Measurements from ENCODE around the gene PDX1. TPM values are rescaled to one million over a fixed set of nuclear protein-coding genes. Genes with fewer than 3 reads are reported as not detected.

Gene PDX1
- polyA plus RNA-seq, 1 donor from 2014 or later = not detected

DNA sequence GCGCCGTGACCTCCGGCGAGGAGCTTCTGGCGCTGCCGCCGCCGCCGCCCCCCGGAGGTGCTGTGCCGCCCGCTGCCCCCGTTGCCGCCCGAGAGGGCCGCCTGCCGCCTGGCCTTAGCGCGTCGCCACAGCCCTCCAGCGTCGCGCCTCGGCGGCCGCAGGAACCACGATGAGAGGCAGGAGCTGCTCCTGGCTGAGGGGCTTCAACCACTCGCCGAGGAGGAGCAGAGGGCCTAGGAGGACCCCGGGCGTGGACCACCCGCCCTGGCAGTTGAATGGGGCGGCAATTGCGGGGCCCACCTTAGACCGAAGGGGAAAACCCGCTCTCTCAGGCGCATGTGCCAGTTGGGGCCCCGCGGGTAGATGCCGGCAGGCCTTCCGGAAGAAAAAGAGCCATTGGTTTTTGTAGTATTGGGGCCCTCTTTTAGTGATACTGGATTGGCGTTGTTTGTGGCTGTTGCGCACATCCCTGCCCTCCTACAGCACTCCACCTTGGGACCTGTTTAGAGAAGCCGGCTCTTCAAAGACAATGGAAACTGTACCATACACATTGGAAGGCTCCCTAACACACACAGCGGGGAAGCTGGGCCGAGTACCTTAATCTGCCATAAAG lies 4.8 kb downstream of the PDX1 start:
- no peaks in the 10 kb centered on the region for H3F3A ChIP-seq (ENCODE audit: insufficient read depth, low read length, poor library complexity, severe bottlenecking)
- no peaks in the 10 kb centered on the region for H3K36me3 ChIP-seq (ENCODE audit: insufficient read depth, low read length)
- peaks cover 3% of the 10 kb centered on the region for H3K9me3 ChIP-seq (ENCODE audit: low read length)
- H3K79me2 ChIP-seq (replicated peaks; ENCODE audit: insufficient read depth, low read length) = no peaks in the 10 kb centered on the region
- H2AFZ ChIP-seq (ENCODE audit: low read depth, low read length) = no peak overlapping the region
- H4K20me1 ChIP-seq (ENCODE audit: insufficient read depth) = no peaks in the 10 kb centered on the region
- H3K27me3 ChIP-seq (ENCODE audit: insufficient read depth, low read depth, low read length) = peaks cover 100% of the 10 kb centered on the region
- H3K9ac ChIP-seq (ENCODE audit: low read length) = no peak overlapping the region
- TF ChIP-seq, protein P1, sequence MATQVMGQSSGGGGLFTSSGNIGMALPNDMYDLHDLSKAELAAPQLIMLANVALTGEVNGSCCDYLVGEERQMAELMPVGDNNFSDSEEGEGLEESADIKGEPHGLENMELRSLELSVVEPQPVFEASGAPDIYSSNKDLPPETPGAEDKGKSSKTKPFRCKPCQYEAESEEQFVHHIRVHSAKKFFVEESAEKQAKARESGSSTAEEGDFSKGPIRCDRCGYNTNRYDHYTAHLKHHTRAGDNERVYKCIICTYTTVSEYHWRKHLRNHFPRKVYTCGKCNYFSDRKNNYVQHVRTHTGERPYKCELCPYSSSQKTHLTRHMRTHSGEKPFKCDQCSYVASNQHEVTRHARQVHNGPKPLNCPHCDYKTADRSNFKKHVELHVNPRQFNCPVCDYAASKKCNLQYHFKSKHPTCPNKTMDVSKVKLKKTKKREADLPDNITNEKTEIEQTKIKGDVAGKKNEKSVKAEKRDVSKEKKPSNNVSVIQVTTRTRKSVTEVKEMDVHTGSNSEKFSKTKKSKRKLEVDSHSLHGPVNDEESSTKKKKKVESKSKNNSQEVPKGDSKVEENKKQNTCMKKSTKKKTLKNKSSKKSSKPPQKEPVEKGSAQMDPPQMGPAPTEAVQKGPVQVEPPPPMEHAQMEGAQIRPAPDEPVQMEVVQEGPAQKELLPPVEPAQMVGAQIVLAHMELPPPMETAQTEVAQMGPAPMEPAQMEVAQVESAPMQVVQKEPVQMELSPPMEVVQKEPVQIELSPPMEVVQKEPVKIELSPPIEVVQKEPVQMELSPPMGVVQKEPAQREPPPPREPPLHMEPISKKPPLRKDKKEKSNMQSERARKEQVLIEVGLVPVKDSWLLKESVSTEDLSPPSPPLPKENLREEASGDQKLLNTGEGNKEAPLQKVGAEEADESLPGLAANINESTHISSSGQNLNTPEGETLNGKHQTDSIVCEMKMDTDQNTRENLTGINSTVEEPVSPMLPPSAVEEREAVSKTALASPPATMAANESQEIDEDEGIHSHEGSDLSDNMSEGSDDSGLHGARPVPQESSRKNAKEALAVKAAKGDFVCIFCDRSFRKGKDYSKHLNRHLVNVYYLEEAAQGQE (IDR thresholded peaks at IDR 0.05; ENCODE audit: borderline replicate concordance) = no peak
- no peak for TF ChIP-seq RAD21 (conservative IDR thresholded peaks at IDR 0.05)
- no peak for TF ChIP-seq TAF1 (IDR thresholded peaks at IDR 0.05; ENCODE audit: low read depth)
- no peak for TF ChIP-seq EZH2 (IDR thresholded peaks at IDR 0.05; ENCODE audit: borderline replicate concordance, insufficient read depth, low read length, poor library complexity, severe bottlenecking)
- no peak for TF ChIP-seq SMC3 (conservative IDR thresholded peaks at IDR 0.05; ENCODE audit: poor library complexity)
- TF ChIP-seq, protein P2, sequence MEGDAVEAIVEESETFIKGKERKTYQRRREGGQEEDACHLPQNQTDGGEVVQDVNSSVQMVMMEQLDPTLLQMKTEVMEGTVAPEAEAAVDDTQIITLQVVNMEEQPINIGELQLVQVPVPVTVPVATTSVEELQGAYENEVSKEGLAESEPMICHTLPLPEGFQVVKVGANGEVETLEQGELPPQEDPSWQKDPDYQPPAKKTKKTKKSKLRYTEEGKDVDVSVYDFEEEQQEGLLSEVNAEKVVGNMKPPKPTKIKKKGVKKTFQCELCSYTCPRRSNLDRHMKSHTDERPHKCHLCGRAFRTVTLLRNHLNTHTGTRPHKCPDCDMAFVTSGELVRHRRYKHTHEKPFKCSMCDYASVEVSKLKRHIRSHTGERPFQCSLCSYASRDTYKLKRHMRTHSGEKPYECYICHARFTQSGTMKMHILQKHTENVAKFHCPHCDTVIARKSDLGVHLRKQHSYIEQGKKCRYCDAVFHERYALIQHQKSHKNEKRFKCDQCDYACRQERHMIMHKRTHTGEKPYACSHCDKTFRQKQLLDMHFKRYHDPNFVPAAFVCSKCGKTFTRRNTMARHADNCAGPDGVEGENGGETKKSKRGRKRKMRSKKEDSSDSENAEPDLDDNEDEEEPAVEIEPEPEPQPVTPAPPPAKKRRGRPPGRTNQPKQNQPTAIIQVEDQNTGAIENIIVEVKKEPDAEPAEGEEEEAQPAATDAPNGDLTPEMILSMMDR (IDR thresholded peaks at IDR 0.05; ENCODE audit: poor library complexity, severe bottlenecking) = no peak
- TF ChIP-seq EP300 (conservative IDR thresholded peaks at IDR 0.05; ENCODE audit: poor library complexity, severe bottlenecking) = no peak
- TF ChIP-seq POLR2AphosphoS5 (IDR thresholded peaks at IDR 0.05) = no peak
- no peak for TF ChIP-seq MXI1 (conservative IDR thresholded peaks at IDR 0.05; ENCODE audit: poor library complexity, severe bottlenecking)
- H3K4me3 ChIP-seq (ENCODE audit: low read length) = no peak overlapping the region
- H3K9me2 ChIP-seq (ENCODE audit: insufficient read depth, low read length) = no peaks in the 10 kb centered on the region
- H3K27ac ChIP-seq (ENCODE audit: low read length) = no peak overlapping the region
- no peak overlapping the region for H3K4me2 ChIP-seq (ENCODE audit: low read length)

GRCh38 chr13:27925220-27925991 lies 5.6 kb downstream of the PDX1 start:
- H3K9me2 ChIP-seq (ENCODE audit: insufficient read depth, low read length) = no peaks in the 10 kb centered on the region
- no peak overlapping the region for H3K27ac ChIP-seq (ENCODE audit: low read length)
- no peak overlapping the region for H3K4me3 ChIP-seq (ENCODE audit: low read length)
- no peaks in the 10 kb centered on the region for H3F3A ChIP-seq (ENCODE audit: insufficient read depth, low read length, poor library complexity, severe bottlenecking)
- no peak overlapping the region for H3K4me2 ChIP-seq (ENCODE audit: low read length)
- H3K79me2 ChIP-seq (replicated peaks; ENCODE audit: insufficient read depth, low read length) = no peaks in the 10 kb centered on the region
- H2AFZ ChIP-seq (ENCODE audit: low read depth, low read length) = no peak overlapping the region
- H4K20me1 ChIP-seq (ENCODE audit: insufficient read depth) = no peaks in the 10 kb centered on the region
- peaks cover 3% of the 10 kb centered on the region for H3K9me3 ChIP-seq (ENCODE audit: low read length)
- H3K36me3 ChIP-seq (ENCODE audit: insufficient read depth, low read length) = no peaks in the 10 kb centered on the region
- TF ChIP-seq RAD21 (conservative IDR thresholded peaks at IDR 0.05) (no peak), EZH2 (IDR thresholded peaks at IDR 0.05; ENCODE audit: borderline replicate concordance, insufficient read depth, low read length, poor library complexity, severe bottlenecking) (peak; percentile 85), SMC3 (conservative IDR thresholded peaks at IDR 0.05; ENCODE audit: poor library complexity) (no peak), EP300 (conservative IDR thresholded peaks at IDR 0.05; ENCODE audit: poor library complexity, severe bottlenecking) (no peak)
- TF ChIP-seq, protein P2 (IDR thresholded peaks at IDR 0.05; ENCODE audit: poor library complexity, severe bottlenecking) = no peak
- H3K27me3 ChIP-seq (ENCODE audit: insufficient read depth, low read depth, low read length) = peaks cover 100% of the 10 kb centered on the region
- H3K9ac ChIP-seq (ENCODE audit: low read length) = no peak overlapping the region
